Esophagus muscularis mucosa (tissue), 3 donors: ENCODE data around the gene MREG.

Experiments
- POLR2A ChIP-seq: fragments of 450-650 bp; IDR thresholded peaks from one replicate; pipeline ENCODE4 v1.6.1; 2017; ENCODE audit warnings: antibody characterized with exemption, moderate library complexity, mild to moderate bottlenecking, low read depth
- TF ChIP-seq, protein P1 (sequence below), 3 experiments: fragments of 200-600 bp in 2 of 3; fragments of 450-650 bp in 1 of 3; sonication (generic) in 2 of 3; IDR thresholded peaks; one replicate each; pipeline ENCODE4 v1.5.1; 2017 to 2019; ENCODE audit warnings: antibody characterized with exemption in 3 of 3, mild to moderate bottlenecking in 2 of 3, moderate library complexity in 1 of 3

DNA sequence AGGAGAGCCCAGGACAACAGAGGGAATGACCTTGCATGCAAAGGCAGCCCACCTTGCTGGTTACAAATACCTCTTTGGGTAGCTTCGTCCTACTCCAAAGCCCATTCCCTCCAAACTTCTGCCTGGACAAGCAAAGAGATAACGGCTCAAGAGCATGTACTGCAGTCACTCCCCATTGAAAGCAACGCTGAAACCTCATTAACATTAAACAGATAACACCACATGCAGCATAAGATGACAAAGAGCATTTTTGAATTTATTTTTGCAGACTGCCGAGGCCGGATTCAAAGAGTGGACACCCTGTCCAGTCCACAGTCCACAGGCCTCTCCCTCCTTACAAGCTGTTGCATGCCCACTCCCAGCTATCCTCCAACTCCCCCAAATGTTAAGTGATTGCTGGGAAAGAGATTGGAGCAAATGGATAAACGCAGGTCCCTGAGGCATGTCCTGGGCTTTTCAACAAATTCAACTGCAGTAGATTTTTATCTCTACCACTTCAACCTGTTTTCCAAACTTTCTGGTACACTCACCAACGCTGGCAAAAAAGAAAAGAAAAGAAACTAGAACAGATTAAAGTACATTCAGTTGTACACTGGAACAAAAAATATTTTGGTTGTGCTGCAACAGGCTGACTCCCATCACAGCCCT is 40.1 kb downstream of the MREG start:
- TF ChIP-seq, protein P1, sequence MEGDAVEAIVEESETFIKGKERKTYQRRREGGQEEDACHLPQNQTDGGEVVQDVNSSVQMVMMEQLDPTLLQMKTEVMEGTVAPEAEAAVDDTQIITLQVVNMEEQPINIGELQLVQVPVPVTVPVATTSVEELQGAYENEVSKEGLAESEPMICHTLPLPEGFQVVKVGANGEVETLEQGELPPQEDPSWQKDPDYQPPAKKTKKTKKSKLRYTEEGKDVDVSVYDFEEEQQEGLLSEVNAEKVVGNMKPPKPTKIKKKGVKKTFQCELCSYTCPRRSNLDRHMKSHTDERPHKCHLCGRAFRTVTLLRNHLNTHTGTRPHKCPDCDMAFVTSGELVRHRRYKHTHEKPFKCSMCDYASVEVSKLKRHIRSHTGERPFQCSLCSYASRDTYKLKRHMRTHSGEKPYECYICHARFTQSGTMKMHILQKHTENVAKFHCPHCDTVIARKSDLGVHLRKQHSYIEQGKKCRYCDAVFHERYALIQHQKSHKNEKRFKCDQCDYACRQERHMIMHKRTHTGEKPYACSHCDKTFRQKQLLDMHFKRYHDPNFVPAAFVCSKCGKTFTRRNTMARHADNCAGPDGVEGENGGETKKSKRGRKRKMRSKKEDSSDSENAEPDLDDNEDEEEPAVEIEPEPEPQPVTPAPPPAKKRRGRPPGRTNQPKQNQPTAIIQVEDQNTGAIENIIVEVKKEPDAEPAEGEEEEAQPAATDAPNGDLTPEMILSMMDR (IDR thresholded peaks at IDR 0.05) = no peak
- TF ChIP-seq POLR2A = no peak
